LNCAP (cell line): ENCODE measurements around the gene PPP1R14B.

Experiments used
- TF ChIP-seq, protein P1 (sequence below): fragments of 450-650 bp; IDR thresholded peaks from 2 replicates; pipeline ENCODE4 v1.5.1; 2017; ENCODE audit warnings: mild to moderate bottlenecking

Gene PPP1R14B

GRCh38 chr11:64237484-64237951 is 9.2 kb downstream of the PPP1R14B start:
- TF ChIP-seq, protein P1, sequence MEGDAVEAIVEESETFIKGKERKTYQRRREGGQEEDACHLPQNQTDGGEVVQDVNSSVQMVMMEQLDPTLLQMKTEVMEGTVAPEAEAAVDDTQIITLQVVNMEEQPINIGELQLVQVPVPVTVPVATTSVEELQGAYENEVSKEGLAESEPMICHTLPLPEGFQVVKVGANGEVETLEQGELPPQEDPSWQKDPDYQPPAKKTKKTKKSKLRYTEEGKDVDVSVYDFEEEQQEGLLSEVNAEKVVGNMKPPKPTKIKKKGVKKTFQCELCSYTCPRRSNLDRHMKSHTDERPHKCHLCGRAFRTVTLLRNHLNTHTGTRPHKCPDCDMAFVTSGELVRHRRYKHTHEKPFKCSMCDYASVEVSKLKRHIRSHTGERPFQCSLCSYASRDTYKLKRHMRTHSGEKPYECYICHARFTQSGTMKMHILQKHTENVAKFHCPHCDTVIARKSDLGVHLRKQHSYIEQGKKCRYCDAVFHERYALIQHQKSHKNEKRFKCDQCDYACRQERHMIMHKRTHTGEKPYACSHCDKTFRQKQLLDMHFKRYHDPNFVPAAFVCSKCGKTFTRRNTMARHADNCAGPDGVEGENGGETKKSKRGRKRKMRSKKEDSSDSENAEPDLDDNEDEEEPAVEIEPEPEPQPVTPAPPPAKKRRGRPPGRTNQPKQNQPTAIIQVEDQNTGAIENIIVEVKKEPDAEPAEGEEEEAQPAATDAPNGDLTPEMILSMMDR = no peak

GRCh38 chr11:64235437-64236161 is 11.1 kb downstream of the PPP1R14B start:
- TF ChIP-seq, protein P1 = no peak

DNA sequence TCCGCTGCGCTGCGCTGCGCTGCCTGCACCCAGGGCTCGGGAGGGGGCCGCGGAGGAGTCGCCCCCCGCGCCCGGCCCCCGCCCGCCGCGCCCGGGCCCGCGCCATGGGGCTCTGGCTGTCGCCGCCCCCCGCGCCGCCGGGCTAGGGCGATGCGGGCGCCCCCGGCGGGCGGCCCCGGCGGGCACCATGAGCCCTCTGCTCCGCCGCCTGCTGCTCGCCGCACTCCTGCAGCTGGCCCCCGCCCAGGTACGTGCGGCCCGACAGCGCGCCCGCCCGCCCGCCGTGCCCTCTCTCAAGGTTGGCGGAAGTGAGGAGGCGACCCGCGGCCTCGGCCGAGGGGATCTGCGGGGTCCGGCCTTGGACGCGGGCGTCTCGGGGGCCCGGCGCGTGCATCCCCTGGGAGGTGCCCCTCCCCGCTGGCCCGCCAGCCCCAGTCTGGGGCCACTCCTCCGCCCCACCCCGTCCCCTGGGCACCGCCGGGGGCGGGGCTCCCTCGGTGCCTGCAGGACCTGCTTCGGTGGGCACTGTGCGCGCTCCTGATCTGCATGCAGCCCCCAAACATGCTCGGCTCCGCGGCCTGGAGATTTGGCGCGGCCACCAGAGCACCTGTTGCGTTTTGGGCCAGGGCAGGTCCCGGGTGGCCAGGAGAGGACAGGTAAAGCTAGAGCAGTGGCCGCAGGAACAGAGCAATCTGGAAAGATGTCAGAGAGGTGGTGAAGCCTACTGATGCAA is 11.9 kb downstream of the PPP1R14B start:
- TF ChIP-seq, protein P1 = no peak

DNA sequence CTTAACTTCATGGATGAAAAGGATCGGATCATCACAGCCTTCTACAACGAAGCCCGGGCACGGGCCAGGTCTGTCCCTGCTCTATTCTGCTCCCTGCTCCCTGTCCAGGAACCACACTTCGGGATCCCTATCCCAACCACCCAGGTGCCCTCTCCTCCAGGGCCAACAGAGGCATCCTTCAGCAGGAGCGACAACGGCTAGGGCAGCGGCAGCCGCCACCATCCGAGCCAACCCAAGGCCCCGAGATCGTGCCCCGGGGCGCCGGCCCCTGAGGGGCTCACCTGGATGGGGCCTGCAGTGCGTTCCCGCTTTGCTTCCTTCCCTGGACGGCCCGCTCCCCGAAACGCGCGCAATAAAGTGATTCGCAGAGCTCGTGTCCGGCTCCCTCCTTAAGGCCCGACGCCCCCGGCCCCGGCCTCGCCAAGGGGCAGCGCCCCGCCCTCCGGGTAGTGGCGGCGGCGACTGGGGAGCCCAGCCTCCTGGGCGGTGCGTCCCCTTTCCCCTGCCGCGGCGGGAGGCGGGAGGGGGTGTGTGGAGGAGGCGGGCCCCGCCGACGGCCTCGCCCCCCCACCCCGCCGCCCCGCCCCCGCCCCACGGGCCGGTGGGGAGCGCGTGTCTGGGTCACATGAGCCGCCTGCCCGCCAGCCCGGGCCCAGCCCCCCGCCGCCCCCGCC is 12.7 kb downstream of the PPP1R14B start, which contains the start of gene VEGFB:
VEGFB (plus strand) TSS at position 672 of the 674 bp plus-strand sequence. CDS start 250 bp downstream, outside the sequence.
- TF ChIP-seq, protein P1 = no peak

DNA sequence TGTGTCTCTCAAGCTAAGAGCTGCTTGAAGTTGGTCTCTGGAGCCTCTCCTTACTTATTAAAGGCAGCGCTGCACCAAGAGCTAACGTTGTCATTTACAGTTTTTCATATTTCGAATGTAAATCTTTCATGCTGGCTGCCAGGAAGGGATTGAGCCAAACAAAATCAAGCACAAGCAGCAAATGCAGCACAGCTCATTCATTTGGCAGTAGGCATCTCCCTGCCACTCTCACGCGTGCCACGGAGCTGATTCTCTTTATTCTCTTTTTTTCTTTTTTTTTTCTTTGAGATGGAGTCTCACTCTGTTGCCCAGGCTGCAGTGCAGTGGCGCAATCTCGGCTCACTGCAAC is 13.8 kb downstream of the PPP1R14B start:
- TF ChIP-seq, protein P1 = no peak

GRCh38 chr11:64232182-64232966 is 14.4 kb downstream of the PPP1R14B start:
- TF ChIP-seq, protein P1 = no peak

- TF ChIP-seq, protein P1 = no peak
Measured at GRCh38 chr11:64231546-64231945, 15.2 kb downstream of the PPP1R14B start.
